C1 segment of cervical spinal cord (tissue), 14 donors: ENCODE results near the gene AKNAD1.

Experiments
- DNase-seq, 14 donors: peaks; one replicate each; lab custom pipeline; 2025; lab: John Stamatoyannopoulos, UW

Gene AKNAD1

DNA sequence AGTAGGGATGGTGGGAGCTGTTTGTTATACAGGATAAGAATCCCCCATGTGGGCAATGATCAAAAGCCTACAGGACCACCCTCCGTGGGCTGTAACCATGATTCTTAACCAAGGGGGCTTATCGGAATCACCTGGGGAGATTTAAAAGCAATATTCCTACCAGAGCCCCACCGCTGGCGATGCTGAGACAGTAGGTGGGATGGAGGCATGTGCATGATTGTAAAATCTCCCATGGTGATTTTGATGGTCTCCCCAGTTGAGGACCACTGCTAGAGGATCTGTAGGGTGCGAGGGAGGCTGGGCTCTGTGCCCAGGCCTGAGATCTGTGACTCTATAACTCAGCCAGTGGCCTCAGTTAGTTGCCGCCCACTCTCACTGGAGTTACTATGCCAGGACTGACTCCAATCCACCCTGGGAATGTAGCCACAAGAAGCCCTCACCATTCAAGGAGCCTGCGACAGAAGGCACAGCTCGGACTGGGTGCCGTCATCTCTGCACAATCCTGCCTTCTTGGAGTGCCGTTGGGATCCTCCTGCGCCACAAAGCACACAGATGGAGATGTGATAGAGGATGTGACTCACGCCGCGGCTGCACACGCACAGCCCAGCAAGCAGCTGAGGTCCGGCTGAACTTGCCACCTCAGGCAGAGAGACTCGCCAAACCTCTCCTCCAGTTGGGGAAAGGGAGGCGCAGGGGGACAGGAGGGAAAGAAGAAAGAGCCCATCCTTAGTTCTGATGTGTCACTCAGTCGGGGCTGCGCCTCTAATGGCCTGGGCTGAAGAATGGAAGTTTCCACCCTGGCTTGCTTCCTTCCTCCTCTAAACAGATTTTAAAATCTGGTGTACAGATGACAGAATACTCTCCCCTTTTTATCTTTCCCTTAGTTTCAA, 26.5 kb downstream of the AKNAD1 start:
- peak in 11 of 14 donors; percentile 21 to 80 (median 46) for DNase-seq

- DNase-seq = no peak
Observed at GRCh38 chr1:108829498-108829916, 27.4 kb downstream of the AKNAD1 start.

- DNase-seq = peak in 11 of 14 donors; percentile 48 to 79 (median 66)
Observed at GRCh38 chr1:108828074-108828961, 28.6 kb downstream of the AKNAD1 start.

- DNase-seq = peak in 1 of 14 donors; percentile 5
Observed at GRCh38 chr1:108826081-108826635, 30.7 kb downstream of the AKNAD1 start.

GRCh38 chr1:108824051-108824450, 32.8 kb downstream of the AKNAD1 start:
- no peak for DNase-seq

DNA sequence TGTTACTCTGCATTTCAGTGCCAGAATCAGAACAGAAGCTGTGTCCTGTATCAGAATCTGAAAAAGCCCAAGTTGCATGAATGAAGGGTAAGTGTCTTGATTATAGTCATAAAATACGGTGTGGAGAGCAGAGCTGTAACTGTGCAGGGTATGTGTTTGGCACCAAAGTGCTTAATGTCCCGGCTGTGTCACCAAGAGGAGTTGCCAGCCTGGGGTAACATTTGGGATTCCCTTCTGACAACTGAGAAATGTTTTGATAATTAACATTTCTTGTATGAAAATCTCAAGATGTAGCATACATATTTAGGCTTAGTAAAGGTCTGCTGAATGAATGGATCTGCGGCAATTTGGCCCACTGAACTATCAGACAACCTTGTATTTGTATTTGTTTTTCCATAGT, 33.3 kb downstream of the AKNAD1 start:
- no peak for DNase-seq

DNA sequence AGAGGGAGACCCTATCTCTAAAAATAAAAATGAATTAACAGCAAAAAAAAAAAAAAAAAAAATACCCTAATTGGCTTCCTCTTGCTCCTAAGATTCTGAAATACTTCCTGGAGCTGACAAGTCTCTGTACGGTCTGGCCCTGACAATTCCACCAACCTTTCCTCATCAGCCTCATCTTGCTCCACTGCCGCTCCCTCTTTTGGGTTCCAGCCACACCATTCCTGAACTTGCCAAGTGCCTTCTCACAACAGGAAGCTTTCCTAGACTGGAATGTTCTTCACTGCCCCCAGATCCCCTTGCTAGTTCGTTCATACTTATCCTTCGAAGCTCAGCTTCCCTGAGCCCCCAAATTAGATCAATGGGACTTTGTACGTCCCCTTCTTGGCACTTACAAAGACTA, 37.0 kb downstream of the AKNAD1 start:
- DNase-seq = no peak

DNA sequence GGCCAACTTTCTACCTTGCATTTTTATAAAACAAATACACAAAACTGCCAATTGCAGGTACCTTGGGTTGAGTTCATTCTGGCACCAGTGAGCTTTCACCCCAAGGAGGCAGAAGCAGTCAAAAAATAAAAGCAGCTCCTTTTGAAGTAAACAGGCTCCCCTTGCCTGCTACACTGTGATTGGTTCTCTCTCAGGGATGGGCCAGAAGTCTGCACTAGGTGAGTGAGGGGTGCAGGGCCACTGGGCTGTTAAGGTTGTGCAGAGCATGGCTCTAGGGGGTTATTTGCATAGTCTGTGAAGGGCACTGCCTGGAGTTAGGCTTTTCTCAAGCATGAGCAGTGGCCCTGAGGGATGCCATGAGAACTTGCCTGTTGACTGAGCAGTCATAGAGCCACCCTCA, 39.1 kb downstream of the AKNAD1 start:
- DNase-seq = no peak

DNA sequence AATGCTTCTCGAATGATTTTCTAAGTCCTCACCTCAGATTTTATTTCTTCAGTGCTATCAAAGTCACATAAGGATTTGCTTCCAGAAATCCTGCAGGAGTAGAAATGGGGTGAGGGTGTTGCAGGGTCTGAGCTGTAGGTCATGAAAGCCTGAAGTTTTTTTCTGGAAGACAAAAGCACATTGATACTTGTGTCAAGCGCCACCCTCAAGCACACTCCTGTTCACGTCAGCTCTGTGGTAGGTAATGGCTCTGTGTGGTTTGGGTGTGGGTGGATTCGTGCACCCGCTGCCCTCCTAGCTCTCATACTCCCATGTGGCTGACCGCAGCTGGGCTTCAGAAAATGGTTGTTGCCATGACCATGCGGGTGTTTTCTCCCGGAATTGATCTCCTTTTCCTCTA, 39.9 kb downstream of the AKNAD1 start:
- peak in 10 of 14 donors; percentile 34 to 74 (median 48) for DNase-seq

- DNase-seq = peak in 13 of 14 donors; percentile 51 to 87 (median 75)
Observed at GRCh38 chr1:108816049-108816893, 40.6 kb downstream of the AKNAD1 start.

GRCh38 chr1:108815566-108815965, 41.3 kb downstream of the AKNAD1 start:
- DNase-seq = no peak

- peak in 5 of 14 donors; percentile 15 to 34 (median 16) for DNase-seq
Observed at GRCh38 chr1:108814343-108815125, 42.4 kb downstream of the AKNAD1 start.

GRCh38 chr1:108813326-108813725, 43.6 kb downstream of the AKNAD1 start:
- no peak for DNase-seq

DNA sequence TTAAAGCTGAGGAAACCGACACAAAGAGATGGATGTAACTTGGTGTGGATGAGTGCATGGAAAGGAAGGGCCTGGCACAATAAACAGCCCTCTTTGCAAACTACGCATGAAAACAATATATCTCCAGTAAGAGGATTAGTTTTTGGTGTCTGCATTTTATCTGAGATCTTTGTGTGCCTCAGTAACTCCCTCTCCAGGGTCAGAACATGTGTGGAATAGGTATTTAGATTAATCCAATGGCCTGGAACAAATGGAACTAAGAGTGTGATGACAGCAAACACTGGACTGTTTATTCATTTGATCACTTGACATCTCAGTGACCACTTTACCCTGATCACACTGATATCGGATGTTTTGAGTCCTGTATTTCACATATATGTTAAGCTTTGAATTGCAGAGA, 45.3 kb downstream of the AKNAD1 start:
- no peak for DNase-seq

DNA sequence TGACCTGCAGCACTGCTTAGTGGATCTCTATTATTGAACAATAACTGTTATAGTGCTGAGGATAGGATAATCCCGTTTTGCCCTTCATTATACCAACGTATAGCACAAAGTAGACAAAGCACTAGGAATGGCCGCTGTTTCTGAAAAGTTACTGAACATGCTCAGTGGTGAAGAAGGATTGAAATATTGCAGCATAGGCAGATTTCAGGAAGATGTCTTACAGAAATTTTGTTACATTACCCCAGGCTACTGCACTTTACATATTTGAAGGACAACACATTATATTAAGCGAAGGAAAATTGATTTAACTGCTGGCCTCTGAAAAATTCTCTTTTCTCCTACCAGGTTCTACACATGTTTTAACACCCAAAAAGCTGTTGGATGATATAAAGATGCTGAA, 48.5 kb downstream of the AKNAD1 start:
- DNase-seq = no peak

DNA sequence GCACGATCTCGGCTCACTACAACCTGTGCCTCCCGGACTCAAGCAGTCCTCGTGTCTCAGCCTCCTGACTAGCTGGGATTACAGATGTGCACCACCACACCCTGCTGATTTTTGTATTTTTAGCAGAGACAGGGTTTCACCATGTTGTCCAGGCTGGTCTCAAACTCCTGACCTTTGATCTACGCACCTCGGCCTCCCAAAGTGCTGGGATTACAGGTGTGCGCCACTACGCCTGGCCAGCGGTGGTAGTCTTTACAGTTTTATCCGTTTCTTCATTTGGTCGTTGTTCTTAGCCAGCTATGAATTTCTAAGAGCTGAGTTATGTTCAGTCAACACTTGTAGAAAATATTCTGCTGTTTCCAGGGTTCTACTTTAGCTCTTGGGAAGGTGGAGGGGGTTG, 53.3 kb downstream of the AKNAD1 start:
- no peak for DNase-seq

GRCh38 chr1:108801101-108801500, 55.8 kb downstream of the AKNAD1 start:
- DNase-seq = no peak

DNA sequence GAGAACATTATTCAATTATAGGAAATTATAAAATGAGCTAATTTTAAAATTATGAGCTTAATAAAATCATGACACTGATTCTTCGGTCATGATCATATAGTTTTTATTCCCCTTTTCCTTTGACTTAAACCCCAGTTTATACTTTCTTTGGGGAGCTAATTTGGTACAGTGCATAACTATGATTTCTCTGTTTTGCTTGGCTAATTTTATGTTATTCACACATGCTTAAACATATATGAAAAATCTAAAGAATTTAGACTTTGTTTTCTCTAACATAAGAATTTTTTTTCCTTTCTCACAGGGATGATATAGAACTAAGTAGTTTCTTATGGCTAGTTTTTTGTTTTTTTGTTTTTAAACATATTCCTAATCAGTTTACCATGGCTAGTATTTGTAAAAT, 57.9 kb downstream of the AKNAD1 start:
- DNase-seq = no peak

DNA sequence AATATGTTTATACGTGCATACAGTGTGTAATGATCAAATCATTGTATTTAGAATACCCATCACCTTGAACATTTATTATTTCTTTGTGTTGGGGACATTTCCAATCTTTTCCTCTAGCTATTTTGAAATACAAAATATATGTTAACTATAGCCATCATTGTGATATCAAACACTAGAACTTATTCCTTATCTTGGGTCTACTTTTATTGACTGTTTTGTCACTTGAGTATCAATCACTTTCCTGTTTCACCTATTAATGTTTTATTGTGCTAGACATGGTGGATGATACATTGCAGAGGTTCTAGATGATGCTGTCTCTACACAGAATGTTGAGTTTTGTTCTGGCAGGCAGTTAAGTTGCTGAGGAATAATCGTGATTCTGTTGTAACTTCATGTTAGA, 64.5 kb downstream of the AKNAD1 start:
- DNase-seq = no peak

GRCh38 chr1:108791790-108792189, 65.1 kb downstream of the AKNAD1 start:
- DNase-seq = no peak
